ENCODE results near the gene ODAD3.

Gene ODAD3

DNA sequence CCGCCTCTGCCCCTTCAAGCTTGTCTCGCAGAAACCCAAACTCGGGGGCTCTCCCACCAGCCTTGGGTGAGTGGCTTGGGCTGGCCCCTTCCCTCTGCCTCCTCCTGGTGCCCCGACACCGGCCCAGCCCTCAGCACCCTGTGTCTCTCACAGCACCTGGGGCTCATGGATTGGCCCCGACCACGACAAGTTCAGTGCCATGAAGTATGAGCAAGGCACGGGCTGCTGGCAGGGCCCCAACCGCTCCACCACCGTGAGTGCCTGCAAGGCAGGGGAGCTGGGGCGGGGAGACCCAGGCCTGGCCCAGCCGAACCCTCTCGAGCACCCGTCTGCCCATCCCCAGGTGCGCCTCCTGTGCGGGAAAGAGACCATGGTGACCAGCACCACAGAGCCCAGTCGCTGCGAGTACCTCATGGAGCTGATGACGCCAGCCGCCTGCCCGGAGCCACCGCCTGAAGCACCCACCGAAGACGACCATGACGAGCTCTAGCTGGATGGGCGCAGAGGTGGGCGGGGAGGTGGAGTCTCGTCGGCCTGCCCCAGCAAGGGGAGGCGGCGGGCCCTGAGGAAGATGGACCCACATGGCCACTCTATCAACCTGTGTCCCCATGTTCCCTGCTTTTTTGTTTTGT lies 14.1 kb upstream of the ODAD3 start:
- no peaks in the 10 kb centered on the region for H3K36me3 ChIP-seq (ENCODE audit: insufficient read depth, low read length)
- H2AFZ ChIP-seq (ENCODE audit: low read length, unreplicated experiment) = no peak overlapping the region
- H3K27me3 ChIP-seq (ENCODE audit: insufficient read depth, low read length) = no peaks in the 10 kb centered on the region
- H3K4me1 ChIP-seq (ENCODE audit: control insufficient read depth, insufficient read depth, low read length, unreplicated experiment) = peaks cover 4% of the 10 kb centered on the region
- no peaks in the 10 kb centered on the region for H3K79me2 ChIP-seq (ENCODE audit: control insufficient read depth, insufficient read depth, low read length, unreplicated experiment)
- no peak overlapping the region for H3K27ac ChIP-seq (ENCODE audit: low read depth, low read length)
- no peak overlapping the region for H3K4me3 ChIP-seq (ENCODE audit: low read depth, low read length)

DNA sequence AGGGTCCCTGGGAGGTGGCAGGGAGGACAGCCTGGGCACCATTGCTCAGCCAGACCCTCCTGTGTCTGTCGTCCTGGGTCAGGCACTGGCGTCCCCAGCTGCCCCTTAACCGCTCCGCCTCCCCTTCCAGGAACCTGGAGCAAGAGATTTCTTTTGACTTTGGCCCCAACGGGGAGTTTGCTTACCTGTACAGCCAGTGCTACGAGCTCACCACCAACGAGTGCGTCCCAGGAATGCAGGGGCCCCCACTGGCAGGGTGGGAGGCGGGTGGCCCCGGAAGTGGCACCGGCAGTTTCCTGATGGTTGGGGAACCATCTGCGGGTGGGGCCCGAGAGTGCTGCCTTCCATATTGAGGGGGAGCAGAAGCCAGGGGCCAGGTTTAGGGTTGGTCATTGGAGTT lies 13.5 kb upstream of the ODAD3 start:
- peaks cover 5% of the 10 kb centered on the region for H3K4me1 ChIP-seq (ENCODE audit: control insufficient read depth, insufficient read depth, low read length, unreplicated experiment)
- no peak overlapping the region for H2AFZ ChIP-seq (ENCODE audit: low read length, unreplicated experiment)
- H3K27me3 ChIP-seq (ENCODE audit: insufficient read depth, low read length) = no peaks in the 10 kb centered on the region
- no peaks in the 10 kb centered on the region for H3K36me3 ChIP-seq (ENCODE audit: insufficient read depth, low read length)
- no peaks in the 10 kb centered on the region for H3K79me2 ChIP-seq (ENCODE audit: control insufficient read depth, insufficient read depth, low read length, unreplicated experiment)
- H3K4me3 ChIP-seq (ENCODE audit: low read depth, low read length) = no peak overlapping the region
- H3K27ac ChIP-seq (ENCODE audit: low read depth, low read length) = no peak overlapping the region

DNA sequence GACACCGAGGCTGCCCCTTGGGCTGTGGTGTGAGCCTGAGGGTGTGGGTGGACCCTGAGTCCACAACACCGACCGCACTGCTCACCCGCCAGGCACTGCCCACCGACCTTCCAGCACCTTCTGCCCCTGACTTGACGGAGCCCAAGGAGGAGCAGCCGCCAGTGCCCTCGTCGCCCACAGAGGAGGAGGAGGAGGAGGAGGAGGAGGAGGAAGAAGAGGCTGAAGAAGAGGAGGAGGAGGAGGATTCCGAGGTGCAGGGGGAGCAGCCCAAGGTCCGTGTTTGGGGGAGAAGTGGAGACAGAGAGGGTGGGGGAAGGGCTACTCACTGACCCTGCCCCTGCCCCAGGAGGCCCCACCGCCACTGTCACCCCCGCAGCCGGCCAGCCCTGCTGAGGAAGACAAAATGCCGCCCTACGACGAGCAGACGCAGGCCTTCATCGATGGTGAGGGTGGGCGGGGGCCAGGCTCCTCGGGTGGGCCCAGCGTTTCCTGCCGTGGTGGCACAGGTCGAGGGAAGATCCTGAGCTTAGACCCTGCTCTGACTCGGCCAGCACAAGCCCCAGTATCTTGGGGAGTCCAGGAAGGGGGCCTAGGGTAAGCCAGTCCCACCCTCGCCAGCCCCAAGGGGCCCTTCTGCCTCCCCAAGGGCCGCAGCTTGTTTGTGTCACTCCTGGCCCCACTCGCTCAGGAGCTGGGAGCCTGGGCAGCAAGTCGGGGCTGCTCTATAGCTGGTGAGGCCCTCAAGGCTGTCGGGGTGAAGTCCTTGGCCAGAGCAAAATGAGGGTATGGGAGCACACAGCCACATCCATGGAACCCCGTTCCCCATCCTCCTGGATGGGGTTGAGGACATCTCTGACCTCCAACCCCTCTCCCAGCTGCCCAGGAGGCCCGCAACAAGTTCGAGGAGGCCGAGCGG lies 12.7 kb upstream of the ODAD3 start:
- no peaks in the 10 kb centered on the region for H3K79me2 ChIP-seq (ENCODE audit: control insufficient read depth, insufficient read depth, low read length, unreplicated experiment)

DNA sequence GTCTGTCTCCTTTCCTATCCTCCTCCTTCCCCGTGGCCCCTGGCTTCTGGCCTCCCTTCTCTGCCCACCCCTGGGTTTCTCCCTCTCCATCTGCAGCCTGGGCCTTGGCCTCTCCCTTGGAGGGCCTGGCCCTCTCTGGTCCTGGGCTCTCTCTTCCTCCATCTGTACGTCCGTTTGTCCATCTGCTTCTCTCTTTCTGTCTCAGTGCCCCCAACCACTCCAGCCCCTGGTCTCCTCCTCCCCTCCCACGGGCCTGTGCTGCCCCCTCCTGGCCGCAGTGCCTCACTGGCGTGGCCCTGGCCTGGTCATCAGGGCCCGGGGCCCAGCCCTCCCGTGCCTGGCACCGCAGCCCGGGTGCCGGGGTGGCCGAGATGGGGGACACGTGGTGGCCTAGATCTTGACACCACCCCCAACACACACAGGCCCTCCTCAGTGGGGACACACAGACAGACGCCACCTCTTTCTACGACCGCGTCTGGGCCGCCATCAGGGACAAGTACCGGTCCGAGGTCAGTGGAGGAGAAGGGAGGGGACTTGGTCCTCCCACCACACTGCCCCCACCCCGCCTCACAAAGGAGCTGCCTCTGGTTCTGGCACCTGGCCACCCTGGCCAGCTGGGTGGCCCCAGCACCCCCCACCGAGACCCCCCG lies 11.9 kb upstream of the ODAD3 start:
- Histone ChIP-seq H3K36me3 (ENCODE audit: insufficient read depth, low read length) (no peaks in the 10 kb centered on the region), H3K27ac (ENCODE audit: low read depth, low read length) (no peak overlapping the region), H2AFZ (ENCODE audit: low read length, unreplicated experiment) (no peak overlapping the region)

More for the DNA sequence above, 12.7 kb upstream of the ODAD3 start:
- Histone ChIP-seq H2AFZ (ENCODE audit: low read length, unreplicated experiment) (no peak overlapping the region), H3K27me3 (ENCODE audit: insufficient read depth, low read length) (no peaks in the 10 kb centered on the region), H3K27ac (ENCODE audit: low read depth, low read length) (no peak overlapping the region), H3K36me3 (ENCODE audit: insufficient read depth, low read length) (no peaks in the 10 kb centered on the region), H3K4me3 (ENCODE audit: low read depth, low read length) (no peak overlapping the region), H3K4me1 (ENCODE audit: control insufficient read depth, insufficient read depth, low read length, unreplicated experiment) (peaks cover 5% of the 10 kb centered on the region)

DNA sequence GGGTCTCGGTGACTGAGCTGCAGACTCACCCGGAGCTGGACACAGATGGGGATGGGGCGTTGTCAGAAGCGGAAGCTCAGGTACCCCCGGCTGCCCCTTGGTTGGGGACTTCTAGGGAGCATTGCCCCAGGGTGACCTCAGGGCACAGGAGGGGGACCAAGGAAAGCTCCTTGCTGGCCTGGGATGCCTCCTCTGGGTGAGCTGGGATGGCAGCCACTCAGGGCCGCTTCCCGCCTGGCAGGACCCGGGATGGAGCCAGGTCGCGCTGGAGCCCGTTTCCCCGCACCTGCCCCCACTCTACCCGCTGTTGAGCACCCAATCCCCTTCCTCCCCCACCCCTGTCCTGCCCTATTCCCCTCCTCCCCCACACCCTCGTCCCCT lies 11.3 kb upstream of the ODAD3 start:
- H3K4me3 ChIP-seq (ENCODE audit: low read depth, low read length) = no peak overlapping the region
- H3K36me3 ChIP-seq (ENCODE audit: insufficient read depth, low read length) = no peaks in the 10 kb centered on the region
- no peak overlapping the region for H2AFZ ChIP-seq (ENCODE audit: low read length, unreplicated experiment)
- H3K79me2 ChIP-seq (ENCODE audit: control insufficient read depth, insufficient read depth, low read length, unreplicated experiment) = no peaks in the 10 kb centered on the region
- no peak overlapping the region for H3K27ac ChIP-seq (ENCODE audit: low read depth, low read length)
- H3K27me3 ChIP-seq (ENCODE audit: insufficient read depth, low read length) = no peaks in the 10 kb centered on the region
- peaks cover 5% of the 10 kb centered on the region for H3K4me1 ChIP-seq (ENCODE audit: control insufficient read depth, insufficient read depth, low read length, unreplicated experiment)

More for the DNA sequence above, 11.9 kb upstream of the ODAD3 start:
- H3K79me2 ChIP-seq (ENCODE audit: control insufficient read depth, insufficient read depth, low read length, unreplicated experiment) = no peaks in the 10 kb centered on the region
- no peak overlapping the region for H3K4me3 ChIP-seq (ENCODE audit: low read depth, low read length)
- no peaks in the 10 kb centered on the region for H3K27me3 ChIP-seq (ENCODE audit: insufficient read depth, low read length)
- peaks cover 5% of the 10 kb centered on the region for H3K4me1 ChIP-seq (ENCODE audit: control insufficient read depth, insufficient read depth, low read length, unreplicated experiment)

DNA sequence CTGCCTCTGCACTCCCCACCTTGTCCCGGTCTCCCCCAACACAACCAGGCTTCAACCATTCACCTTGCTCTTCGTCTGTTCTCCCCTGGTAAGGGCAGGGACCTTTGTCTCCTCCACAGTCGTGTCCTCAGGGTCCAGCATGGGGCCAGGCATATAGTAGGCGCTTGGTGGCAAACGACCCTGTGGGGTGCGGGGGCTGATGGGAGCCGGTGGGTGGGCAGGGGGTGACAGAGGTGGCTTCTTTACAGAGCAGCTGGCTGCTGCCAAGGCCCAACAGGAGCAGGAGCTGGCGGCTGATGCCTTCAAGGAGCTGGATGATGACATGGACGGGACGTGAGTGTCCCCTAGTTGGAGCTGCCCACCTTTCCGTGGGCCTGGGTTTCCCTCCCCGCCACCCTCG lies 10.2 kb upstream of the ODAD3 start:
- Histone ChIP-seq H3K4me1 (ENCODE audit: control insufficient read depth, insufficient read depth, low read length, unreplicated experiment) (peaks cover 5% of the 10 kb centered on the region), H3K36me3 (ENCODE audit: insufficient read depth, low read length) (no peaks in the 10 kb centered on the region), H2AFZ (ENCODE audit: low read length, unreplicated experiment) (no peak overlapping the region), H3K27me3 (ENCODE audit: insufficient read depth, low read length) (no peaks in the 10 kb centered on the region), H3K27ac (ENCODE audit: low read depth, low read length) (no peak overlapping the region), H3K4me3 (ENCODE audit: low read depth, low read length) (no peak overlapping the region), H3K79me2 (ENCODE audit: control insufficient read depth, insufficient read depth, low read length, unreplicated experiment) (no peaks in the 10 kb centered on the region)

DNA sequence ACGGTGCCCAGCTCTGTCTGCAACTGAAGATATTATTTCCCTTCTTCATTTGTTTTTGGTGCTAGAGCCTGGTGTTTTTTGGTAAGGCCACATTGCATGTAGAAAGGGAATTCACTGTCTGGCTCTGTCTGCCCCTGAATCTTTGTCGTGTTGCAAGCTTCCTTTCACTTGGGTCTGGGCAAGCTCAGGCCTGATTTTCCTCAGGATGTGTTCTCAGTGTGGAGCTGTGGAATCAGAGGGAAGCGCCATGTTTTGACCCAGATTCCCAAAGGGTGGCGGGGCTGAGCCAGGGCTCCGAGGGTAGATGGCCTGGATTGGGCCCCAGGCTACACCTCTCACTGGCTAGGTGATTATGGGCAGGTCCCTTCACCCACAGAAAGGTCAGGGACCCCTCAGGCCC lies 9.1 kb upstream of the ODAD3 start:
- Histone ChIP-seq H3K79me2 (ENCODE audit: control insufficient read depth, insufficient read depth, low read length, unreplicated experiment) (no peaks in the 10 kb centered on the region), H3K27ac (ENCODE audit: low read depth, low read length) (no peak overlapping the region), H3K4me3 (ENCODE audit: low read depth, low read length) (no peak overlapping the region), H3K27me3 (ENCODE audit: insufficient read depth, low read length) (no peaks in the 10 kb centered on the region), H3K36me3 (ENCODE audit: insufficient read depth, low read length) (no peaks in the 10 kb centered on the region), H2AFZ (ENCODE audit: low read length, unreplicated experiment) (no peak overlapping the region), H3K4me1 (ENCODE audit: control insufficient read depth, insufficient read depth, low read length, unreplicated experiment) (peaks cover 5% of the 10 kb centered on the region)

DNA sequence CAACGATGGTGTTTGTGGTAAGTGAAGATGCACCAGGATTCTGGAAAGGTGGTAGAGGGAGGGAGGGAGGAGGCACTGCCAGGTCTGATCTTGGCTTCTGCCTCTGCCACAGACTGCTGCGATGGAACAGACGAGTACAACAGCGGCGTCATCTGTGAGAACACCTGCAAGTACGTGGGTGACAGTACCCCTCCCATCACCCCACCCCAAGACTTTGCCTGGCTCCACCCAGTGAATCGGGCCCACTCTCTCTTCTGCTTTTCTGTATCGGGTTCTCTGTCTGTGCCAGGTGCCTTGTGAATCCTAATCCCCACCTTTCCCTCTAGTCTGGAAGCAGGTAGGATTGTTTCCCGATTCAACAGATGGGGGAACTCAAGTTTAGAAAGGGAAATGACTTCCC lies 3.0 kb upstream of the ODAD3 start:
- Histone ChIP-seq H2AFZ (ENCODE audit: low read length, unreplicated experiment) (no peak overlapping the region), H3K79me2 (ENCODE audit: control insufficient read depth, insufficient read depth, low read length, unreplicated experiment) (peaks cover 20% of the 10 kb centered on the region), H3K27me3 (ENCODE audit: insufficient read depth, low read length) (no peaks in the 10 kb centered on the region), H3K27ac (ENCODE audit: low read depth, low read length) (no peak overlapping the region), H3K4me1 (ENCODE audit: control insufficient read depth, insufficient read depth, low read length, unreplicated experiment) (peaks cover 10% of the 10 kb centered on the region), H3K4me3 (ENCODE audit: low read depth, low read length) (no peak overlapping the region), H3K36me3 (ENCODE audit: insufficient read depth, low read length) (no peaks in the 10 kb centered on the region)

DNA sequence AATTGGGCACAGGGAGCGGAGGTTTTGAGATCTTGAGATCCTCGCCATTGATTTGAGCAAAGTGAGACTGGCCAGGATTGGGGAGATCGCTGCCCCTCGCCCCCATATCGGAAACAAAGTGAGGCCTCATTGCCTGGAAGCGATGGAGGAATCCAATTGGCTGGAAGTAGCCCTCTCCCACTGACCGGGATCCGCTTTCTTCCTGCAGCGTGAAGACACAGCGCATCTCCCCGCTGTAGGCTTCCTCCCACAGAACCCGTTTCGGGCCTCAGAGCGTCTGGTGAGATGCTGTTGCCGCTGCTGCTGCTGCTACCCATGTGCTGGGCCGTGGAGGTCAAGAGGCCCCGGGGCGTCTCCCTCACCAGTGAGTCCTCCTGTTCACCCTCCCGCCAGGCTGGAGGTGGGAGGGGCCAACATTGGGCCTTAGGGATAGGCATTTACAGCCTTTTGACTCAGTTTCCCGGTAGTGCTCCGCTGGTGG lies 952 bp upstream of the ODAD3 start:
- Histone ChIP-seq H3K36me3 (ENCODE audit: insufficient read depth, low read length) (no peaks in the 10 kb centered on the region), H3K27me3 (ENCODE audit: insufficient read depth, low read length) (no peaks in the 10 kb centered on the region), H2AFZ (ENCODE audit: low read length, unreplicated experiment) (peak overlapping the region; percentile 85), H3K79me2 (ENCODE audit: control insufficient read depth, insufficient read depth, low read length, unreplicated experiment) (peaks cover 20% of the 10 kb centered on the region), H3K4me3 (ENCODE audit: low read depth, low read length) (peak overlapping the region; percentile 99), H3K27ac (ENCODE audit: low read depth, low read length) (peak overlapping the region; percentile 74), H3K4me1 (ENCODE audit: control insufficient read depth, insufficient read depth, low read length, unreplicated experiment) (peaks cover 10% of the 10 kb centered on the region)

DNA sequence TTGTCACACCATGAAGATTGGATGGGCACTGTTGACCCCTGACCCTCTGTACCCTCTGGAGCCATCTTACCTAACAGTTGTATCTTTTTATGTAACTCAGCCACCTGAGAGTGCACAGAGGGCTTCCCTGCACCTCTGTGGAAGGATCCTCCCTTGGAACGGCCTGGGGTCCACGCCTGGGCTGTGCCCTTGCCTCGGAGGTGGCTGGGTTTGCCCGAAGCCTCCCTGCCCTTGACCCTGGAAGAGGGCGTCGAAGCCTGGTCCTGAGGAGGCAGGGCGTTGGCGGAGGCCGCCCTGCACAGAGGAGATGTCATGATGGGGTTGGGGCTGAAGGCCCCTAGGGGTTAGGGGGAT lies 241 bp downstream of the ODAD3 start:
- peaks cover 20% of the 10 kb centered on the region for H3K79me2 ChIP-seq (ENCODE audit: control insufficient read depth, insufficient read depth, low read length, unreplicated experiment)
- no peaks in the 10 kb centered on the region for H3K27me3 ChIP-seq (ENCODE audit: insufficient read depth, low read length)
- H3K4me1 ChIP-seq (ENCODE audit: control insufficient read depth, insufficient read depth, low read length, unreplicated experiment) = peaks cover 10% of the 10 kb centered on the region
- peak overlapping the region; percentile 99 for H3K4me3 ChIP-seq (ENCODE audit: low read depth, low read length)
- peak overlapping the region; percentile 74 for H3K27ac ChIP-seq (ENCODE audit: low read depth, low read length)
- H3K36me3 ChIP-seq (ENCODE audit: insufficient read depth, low read length) = no peaks in the 10 kb centered on the region
- peak overlapping the region; percentile 96 for H2AFZ ChIP-seq (ENCODE audit: low read length, unreplicated experiment)
